ENCODE measurements around the gene SDR42E2.

Gene SDR42E2

DNA sequence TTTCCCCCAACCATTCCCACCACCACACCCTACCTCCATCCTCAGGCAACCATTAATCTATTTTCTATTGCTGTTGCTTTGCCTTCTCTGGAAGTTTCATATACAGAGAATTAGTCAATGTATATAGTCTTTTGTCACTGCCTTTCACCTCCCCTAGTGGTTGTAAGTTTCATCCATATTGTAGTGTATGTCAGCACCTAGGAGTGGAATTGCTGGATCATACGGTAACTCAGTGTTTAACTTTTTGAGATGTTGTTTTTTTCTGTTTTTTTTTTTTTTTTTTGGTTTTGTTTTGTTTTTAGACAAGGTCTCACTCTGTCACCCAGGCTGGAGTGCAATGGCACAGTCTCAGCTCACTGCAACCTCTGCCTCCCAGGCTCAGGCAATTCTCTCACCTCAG is 60.7 kb downstream of the SDR42E2 start:
- in situ Hi-C loops (cut with MboI; ENCODE audit: low sequenced_read_pairs, unreplicated experiment): no loop called here
- no peak for DNase-seq (ENCODE audit: low spot score)
- TF ChIP-seq CTCF (IDR thresholded peaks at IDR 0.05; ENCODE audit: borderline replicate concordance, control extremely low read depth, extremely low read depth, insufficient read depth, missing control alignments): no peak

- TF ChIP-seq CTCF (IDR thresholded peaks at IDR 0.05; ENCODE audit: borderline replicate concordance, control extremely low read depth, extremely low read depth, insufficient read depth, missing control alignments): no peak
- in situ Hi-C loops (cut with MboI; ENCODE audit: low sequenced_read_pairs, unreplicated experiment): no loop called here
- DNase-seq (ENCODE audit: low spot score): no peak
These were observed 62.8 kb downstream of the SDR42E2 start for GRCh38 chr16:22225060-22225459.

DNA sequence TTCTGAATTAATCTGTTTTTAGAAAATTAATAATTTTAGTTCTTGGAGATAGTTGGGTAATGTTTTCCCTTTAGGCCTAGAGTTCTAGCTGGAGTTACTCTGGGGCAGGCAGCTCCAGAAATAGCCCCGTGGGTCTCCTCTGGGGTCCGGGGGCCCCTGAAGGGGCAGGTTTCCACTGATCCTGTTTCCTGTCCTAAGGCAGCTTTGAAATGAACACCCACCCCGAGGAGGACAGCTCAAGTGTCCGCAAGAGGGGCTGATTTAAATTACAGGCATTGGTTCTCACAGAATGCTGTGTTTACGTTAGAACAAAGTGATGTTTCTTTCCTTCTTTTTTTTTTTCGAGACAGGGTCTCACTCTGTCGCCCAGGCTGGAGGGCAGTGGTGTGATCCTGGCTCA is 67.6 kb downstream of the SDR42E2 start:
- in situ Hi-C loops (cut with MboI; ENCODE audit: low sequenced_read_pairs, unreplicated experiment): no loop called here
- DNase-seq (ENCODE audit: low spot score): no peak
- TF ChIP-seq CTCF (IDR thresholded peaks at IDR 0.05; ENCODE audit: borderline replicate concordance, control extremely low read depth, extremely low read depth, insufficient read depth, missing control alignments): no peak

- TF ChIP-seq CTCF (IDR thresholded peaks at IDR 0.05; ENCODE audit: borderline replicate concordance, control extremely low read depth, extremely low read depth, insufficient read depth, missing control alignments): no peak
These were observed 70.2 kb downstream of the SDR42E2 start for GRCh38 chr16:22232277-22233036.

DNA sequence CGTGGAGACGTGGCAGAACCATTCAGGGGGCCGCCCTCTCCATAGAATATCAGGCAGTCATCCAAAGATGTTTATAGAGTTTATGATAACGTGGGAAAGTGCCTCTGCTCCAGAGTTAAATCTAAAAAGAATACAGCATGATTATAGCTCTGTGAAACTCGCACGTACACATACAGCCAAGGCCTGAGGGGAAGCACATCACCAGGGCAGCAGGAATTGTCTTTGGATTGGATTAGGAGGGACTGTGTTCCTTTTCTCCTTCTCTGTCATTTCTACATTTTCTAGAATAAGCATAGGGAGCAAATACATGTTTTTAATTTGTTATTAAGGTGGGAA is 70.7 kb downstream of the SDR42E2 start:
- no peak for DNase-seq (ENCODE audit: low spot score)
- in situ Hi-C loops (cut with MboI; ENCODE audit: low sequenced_read_pairs, unreplicated experiment): no loop called here
- no peak for TF ChIP-seq CTCF (IDR thresholded peaks at IDR 0.05; ENCODE audit: borderline replicate concordance, control extremely low read depth, extremely low read depth, insufficient read depth, missing control alignments)

More at GRCh38 chr16:22232277-22233036, 70.2 kb downstream of the SDR42E2 start:
- no peak for DNase-seq (ENCODE audit: low spot score)
- in situ Hi-C loops (cut with MboI; ENCODE audit: low sequenced_read_pairs, unreplicated experiment): no loop called here

GRCh38 chr16:22235839-22236745 is 73.8 kb downstream of the SDR42E2 start:
- no peak for TF ChIP-seq CTCF (IDR thresholded peaks at IDR 0.05; ENCODE audit: borderline replicate concordance, control extremely low read depth, extremely low read depth, insufficient read depth, missing control alignments)
- in situ Hi-C loops (cut with MboI; ENCODE audit: low sequenced_read_pairs, unreplicated experiment): no loop called here
- no peak for DNase-seq (ENCODE audit: low spot score)

All from GM13976 (cell line).